ENCODE results near the gene S100A14.
"Not testable (repeated sequence)": the region's sequence is repeated elsewhere in the genome, so short reads cannot be mapped to it uniquely, and the experiment has no call there.

Gene S100A14

DNA sequence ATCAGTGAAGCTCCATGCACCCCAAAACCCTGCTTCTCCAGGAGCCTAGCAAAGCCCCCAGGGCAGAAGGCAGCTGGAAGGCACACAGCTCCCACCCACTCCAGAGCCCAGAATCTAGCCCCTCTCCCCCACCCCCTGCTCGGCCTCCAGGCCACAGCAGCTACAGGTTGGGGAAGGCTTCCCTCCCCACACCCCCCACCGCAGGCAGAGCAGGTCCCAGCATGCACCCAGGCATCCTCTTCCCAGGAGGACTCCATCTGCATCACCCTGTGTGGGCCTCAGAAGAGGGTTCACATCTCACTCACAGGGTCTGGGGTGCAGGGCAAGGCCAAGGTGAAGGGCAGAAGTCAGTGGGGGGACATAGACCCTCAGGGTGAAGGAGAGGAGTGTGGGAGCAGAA is 719 bp downstream of the S100A14 start:
- DNase-seq (ENCODE audit: low spot score) = no peak

DNA sequence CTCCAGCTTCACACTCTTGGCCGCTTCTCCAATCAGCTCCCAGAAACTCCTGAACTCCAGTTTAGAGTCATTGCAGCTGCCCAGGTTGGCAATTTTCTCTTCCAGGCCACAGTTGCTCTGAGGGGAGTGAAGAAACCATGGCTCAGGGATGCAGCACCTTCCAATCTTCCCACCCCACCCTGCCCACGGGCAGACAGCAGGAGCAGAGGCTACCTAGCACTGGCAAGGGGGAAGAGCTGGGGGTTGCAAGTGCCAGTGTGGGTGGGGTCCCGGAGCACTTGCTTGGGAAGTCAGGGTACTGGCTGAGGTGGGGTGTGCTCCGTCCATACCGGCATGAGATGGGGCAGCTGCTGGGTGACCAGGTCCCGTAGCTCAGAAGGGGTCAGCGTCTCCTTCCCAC is 1.2 kb downstream of the S100A14 start:
- DNase-seq (ENCODE audit: low spot score) = no peak

DNA sequence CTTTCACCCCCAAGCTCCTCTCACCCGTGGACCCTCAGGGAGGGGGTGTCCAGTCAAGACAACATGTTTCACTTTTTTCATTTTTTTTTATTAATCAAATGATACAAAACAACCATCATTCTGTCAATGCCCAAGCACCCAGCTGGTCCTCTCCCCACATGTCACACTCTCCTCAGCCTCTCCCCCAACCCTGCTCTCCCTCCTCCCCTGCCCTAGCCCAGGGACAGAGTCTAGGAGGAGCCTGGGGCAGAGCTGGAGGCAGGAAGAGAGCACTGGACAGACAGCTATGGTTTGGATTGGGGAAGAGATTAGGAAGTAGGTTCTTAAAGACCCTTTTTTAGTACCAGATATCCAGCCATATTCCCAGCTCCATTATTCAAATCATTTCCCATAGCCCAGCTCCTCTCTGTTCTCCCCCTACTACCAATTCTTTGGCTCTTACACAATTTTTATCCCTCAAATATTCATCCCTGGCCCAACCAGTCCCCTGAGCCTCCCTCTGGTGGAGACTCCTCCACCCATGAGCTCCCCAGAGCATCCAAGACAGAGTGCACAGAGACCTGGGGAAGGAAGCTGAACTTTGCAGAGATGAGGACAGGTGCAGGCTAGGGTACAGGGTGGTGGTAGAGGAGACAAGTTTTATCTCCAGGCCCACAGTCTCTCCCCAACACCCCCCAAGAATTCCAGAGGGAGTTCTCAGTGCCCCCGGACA is 1.8 kb downstream of the S100A14 start:
- no peak for DNase-seq (ENCODE audit: low spot score)

DNA sequence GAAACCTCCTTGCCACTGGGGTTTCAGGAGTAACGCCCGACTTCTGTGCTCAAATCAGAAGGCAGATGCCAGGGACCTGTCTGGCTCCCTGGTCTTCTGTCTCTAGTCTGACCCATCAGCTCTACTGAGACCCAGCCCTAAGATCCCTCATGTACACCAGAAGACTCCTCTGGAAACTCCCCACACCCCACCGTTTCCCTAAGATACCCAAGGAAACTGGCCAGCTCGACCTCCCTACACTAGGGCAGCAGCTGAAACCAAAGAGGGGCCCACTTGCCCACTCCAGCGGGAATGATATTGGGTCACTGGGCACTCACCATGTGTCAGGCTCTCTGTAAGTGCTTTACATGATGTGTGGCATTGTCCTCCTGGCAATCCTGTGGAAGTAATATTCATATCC is 2.7 kb downstream of the S100A14 start:
- DNase-seq (ENCODE audit: low spot score) = no peak

DNA sequence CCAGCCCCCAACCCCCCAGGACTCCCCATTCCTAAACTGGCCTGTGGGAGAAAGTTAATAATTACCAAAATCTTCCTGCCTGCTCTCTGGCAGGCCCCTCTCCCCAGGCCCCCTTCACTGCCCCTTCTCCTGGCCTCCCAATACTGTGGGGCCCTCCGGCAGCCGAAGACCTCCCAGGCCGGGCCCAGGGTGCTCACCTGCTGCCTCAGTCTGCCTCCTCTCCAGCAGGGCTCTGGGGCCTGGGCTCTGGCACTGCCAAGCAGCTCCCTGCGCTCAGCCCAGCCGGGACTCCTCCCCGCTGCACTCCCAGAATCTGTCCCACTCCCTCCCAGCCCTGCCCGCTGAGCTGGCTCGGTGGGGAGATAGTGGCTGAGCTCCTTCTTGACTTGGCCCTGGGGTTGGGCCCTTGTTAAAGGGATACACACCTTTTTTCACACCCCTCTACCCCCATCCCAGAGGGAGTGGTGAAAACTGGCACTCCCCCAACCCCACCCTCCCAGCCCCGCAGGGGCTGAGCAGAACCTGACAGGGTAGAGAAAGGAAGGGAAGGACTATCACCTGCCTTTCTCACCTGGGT is 3.3 kb downstream of the S100A14 start, which contains the start of gene S100A16:
TSS of gene S100A16 (minus strand) at position 383 of the 577 bp plus-strand sequence. CDS start 4,986 bp downstream, outside the sequence.
- DNase-seq (ENCODE audit: low spot score) = no peak

DNA sequence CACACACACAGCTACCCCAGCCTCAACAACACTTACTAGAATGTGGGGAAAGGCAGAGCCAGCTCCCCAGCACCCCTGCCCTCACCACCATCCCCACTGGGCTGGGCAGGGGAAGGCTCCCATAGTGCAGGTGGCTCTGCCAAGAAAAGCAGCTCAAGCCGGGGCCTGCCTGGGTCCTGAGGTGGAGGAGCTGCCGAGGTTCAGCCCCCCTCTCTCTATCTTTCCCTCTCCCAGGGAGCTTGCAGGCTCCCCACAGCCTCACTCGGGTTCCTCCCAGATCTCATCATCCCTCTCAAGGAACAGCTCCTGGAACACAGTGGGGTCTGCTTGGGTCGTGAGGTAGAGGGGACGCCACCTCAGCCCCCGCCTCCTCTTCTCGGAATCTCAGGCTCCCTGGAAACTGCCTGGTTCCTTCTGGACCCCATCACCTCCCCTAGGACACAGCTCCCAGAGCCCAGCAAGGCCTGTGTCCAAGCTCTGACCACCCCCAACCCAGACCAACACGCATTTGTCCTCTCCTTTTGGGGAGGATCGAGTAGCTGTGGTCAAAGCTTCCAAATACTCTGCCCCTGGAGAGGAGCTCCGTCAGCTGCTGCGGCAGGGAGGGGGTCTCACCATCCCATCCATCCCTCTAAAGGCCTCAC is 3.9 kb downstream of the S100A14 start:
- no peak for DNase-seq (ENCODE audit: low spot score)

DNA sequence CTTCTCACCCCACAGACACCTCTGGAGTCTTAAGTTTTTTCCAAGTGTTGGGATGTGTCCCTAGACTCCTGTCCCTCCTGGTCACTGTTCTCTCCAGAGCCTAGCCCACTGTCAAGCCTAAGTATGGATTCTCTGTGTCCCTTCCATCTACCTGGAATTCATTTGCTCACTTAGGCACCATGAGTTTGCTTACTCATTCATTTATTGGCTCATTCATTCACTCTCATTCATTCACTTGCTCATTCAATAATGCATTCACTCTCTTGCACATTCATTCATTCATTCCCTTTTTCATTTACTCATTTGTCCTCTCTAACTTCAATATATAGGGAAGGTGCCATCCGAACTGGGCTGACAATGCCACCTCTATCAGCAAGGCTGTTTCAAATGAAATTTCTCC is 4.8 kb downstream of the S100A14 start:
- no peak for DNase-seq (ENCODE audit: low spot score)

DNA sequence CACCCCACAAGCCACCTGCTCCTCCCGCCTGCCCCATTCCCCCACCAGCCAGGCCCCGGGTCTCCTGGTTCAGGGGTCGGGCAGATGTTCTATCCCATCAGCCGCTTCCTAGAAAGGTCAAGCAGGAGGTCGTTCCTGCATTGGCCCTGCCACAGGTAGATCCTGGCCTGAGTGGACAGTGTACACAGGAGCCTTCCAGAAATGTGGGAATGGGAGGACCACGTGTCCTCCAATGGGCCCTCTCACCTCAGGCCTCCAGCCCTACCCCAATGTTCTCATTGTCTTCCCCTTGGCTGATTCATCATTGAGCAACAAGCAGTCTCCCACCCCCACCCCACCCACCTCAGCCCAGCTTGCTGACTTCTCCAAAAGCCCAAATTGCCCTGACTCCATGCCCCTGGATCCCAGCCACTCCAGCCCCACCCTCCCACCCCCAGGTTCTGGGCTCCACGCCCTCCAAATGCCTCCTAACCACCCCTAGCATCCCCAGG is 5.3 kb downstream of the S100A14 start:
- no peak for DNase-seq (ENCODE audit: low spot score)

DNA sequence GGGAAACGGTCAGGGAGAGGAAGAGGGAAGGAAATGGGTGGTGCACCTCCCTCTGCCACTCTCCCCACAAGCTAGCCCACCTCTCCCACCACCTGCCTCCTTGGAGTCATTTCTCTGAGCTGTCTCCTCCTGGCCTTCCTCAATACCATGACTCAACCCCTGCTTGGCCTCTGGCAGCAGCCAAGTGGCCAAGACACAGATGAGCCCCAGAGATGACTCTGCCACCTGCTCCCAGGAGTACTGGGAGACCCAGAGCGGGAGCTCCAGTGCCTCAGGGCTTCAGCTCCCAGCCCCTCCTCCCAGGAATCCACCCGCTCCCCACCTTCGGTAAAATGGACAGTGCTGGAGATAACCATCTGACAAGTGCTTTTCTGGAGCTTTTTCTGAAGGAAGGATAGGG is 5.8 kb downstream of the S100A14 start:
- no peak for DNase-seq (ENCODE audit: low spot score)

DNA sequence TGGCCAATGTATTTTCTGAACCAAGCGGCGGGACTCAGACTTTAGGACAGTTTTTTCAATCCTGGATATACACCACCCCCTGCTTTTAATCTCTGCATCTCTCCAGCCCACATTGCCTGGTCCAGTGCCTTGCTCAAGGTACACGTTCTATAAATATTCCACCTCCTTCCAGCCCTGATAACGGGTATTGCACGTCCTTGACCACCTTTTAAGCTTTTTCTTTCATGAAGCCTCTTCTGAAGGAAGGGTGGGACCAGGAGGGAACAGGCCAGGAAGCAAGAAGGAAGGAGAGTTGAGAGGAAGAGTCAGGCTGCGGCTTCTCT is 6.6 kb downstream of the S100A14 start:
- DNase-seq (ENCODE audit: low spot score) = no peak

DNA sequence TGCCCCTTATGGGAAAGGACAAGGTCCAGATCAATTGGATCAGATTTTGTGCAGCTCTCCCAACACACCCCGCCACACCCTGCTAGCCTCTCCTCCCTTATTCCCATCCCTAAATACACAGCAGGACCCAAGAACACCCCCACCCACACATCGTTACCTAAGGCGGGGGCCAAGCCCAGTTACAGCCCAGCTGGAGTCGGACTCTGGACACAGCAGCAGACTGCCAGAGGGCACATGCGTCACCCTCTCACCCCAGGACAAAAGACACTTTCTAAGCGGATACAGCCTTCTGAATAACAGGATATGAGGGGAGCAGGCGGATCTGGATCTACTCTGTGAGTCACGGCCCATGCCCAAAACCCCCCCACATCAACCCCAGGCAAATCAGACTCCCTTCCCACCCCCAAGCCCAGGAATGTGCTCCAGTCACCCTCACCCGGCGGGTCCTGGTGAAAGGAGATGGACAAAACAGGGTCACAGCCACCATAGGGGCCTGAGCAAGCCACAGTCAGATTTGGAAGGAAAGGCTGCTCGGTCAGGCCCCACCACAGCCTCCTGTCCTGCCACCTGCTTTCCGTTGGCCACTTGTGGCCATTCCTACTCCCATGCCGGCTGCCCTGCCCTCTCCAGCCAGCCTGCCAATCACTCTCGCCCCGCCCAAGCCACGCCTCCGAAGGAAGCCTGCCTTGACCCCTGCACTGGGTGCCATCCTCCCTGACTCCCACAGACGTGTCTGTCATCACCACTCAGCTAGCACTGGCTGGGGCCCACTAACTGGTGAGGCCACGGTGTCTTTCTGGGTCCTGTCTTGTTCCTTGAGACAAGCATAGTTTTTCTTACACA is 7.2 kb downstream of the S100A14 start:
- peak; percentile 85 for DNase-seq (ENCODE audit: low spot score)

DNA sequence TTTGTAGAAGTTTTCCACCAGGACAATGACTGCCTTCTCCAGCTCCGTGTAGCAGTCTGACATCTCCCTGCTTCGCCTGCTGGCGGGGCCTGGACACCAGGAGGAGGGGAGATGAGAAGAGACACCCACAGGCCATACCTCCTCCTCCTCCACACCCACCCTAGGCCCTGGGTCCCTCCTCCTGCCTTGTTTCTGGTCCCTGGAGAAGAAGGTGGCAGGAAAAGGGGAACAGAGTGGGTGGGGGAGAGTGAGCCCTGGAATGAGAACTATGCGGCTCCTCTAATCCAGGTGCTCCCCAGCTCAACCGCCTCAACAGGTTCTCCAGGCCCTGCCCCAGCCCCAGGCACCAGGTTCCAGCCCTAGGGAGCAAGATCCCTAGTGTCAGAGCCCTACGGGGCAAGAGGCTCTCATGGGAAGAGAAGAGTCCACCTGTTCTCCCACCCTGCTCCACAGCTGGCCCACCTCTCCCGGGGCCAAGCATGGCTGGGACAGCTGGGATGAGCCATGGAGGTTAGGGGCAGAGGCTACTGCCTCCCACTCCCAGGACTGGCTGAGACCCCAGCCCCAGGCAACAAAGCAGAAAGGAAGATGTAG is 7.9 kb downstream of the S100A14 start:
- no peak for DNase-seq (ENCODE audit: low spot score)

DNA sequence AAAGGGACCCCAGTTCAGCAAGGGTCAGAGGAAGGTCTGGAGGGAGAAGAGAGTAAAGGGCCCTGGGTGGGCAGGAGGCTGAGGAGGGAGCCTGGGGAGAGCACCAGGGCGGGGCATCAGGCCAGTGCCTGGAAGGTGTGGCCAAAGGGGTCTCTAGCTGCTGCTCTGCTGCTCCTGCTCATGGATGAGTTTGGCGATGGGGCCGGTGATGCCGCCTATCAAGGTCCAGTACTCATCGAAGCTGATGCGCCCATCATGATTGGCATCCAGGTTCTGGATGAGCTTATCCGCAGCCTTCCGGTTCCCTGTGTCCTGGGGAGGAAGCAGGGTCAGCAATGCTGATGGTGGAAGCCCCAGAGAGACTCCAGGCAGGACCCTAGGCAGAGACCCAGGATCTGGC is 8.7 kb downstream of the S100A14 start:
- no peak for DNase-seq (ENCODE audit: low spot score)

DNA sequence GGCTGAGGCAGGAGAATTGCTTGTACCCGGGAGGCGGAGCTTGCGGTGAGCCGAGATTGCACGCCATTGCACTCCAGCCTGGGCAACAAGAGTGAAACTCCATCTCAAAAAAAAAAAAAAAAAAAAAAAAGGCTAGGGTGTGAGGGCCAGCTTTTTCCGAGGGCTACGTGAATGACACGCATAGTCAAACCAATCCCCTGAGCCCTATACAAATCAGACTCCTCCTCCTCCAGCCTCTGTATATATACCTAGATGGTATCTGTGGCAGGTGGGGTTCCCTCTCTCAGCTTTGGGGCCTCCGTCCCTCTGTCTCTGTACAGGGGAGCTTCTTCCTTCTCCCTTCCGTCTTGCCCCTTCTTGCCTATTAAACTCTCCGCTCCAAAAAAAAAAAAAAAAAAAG is 9.9 kb downstream of the S100A14 start:
- DNase-seq (ENCODE audit: low spot score) = no peak

DNA sequence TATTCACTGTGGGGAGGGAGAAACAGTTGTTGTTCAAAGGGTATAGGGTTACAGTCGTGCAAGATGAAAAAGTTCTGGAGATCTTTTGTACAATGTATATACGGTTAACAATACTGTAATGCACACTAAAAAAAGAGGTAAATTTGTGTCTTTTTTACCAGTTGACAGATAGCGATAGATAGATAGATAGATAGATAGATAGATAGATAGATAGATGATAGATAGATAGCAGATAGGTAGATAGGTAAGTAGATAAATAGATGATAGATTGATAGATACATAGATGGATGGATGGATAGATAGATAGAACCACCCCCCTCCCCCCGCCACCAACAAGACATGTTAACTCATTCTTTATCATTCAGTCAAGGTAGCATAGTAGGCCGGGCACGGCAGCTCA is 13.4 kb downstream of the S100A14 start:
- DNase-seq (ENCODE audit: low spot score) = no peak

DNA sequence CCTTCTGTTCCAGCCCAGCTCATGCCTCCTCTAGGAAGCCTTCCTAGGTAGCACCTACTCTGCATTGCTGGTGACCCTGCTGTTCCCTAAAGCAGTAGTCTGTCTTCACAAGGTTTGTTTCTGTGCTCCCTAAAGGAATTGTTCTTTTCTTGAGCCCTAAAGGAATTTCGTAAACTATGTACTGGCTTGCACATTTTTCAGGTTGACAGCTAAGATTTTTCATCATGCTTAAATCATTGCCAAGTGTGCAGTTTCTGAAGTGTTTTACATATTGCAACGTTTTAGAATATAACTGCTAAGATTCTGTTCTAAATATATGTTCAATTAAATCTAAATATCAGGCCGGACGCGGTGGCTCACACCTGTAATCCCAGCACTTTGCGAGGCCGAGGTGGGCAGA is 16.3 kb downstream of the S100A14 start:
- DNase-seq (ENCODE audit: low spot score) = no peak

DNA sequence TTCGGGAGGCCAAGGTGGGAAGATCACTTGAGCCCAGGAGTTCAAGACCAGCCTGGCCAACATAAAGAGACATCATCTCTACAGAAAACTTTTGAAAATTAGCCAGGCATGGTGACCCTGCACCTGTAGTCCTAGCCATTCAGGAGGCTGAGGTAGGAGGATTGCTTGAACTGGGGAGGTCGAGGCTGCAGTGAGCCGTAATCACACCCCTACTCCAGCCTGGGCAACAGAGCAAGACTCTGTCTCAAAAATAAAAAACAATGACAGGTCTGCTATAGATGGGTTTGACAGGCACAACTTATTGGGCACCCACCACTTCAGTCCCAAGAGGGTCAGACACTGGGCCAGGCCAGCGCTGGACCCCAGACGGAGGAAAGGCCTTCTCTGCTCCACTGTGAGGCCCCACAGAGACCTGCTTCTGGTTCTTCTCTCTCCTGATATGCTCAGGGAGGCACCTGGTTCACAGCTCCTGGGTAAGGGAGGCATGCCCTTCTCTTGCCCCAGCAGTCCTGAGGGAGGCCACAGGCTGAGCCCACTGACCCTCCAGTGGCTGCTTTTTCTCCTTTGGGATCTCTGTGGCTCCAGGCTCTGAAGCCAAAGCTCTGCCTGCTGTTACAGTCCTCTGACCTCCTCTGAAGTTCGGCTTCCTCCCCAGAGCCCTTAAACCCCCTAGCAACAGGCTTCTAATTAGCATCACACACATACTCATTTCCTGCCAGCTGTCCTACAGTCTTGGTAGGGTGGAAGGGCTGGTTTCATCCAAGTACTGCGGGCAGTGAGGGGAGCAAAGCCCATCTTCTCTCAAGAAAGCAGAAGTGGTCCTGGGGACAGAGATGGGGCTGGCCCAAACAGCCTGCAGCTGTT is 17.6 kb downstream of the S100A14 start:
- DNase-seq (ENCODE audit: low spot score) = no peak

DNA sequence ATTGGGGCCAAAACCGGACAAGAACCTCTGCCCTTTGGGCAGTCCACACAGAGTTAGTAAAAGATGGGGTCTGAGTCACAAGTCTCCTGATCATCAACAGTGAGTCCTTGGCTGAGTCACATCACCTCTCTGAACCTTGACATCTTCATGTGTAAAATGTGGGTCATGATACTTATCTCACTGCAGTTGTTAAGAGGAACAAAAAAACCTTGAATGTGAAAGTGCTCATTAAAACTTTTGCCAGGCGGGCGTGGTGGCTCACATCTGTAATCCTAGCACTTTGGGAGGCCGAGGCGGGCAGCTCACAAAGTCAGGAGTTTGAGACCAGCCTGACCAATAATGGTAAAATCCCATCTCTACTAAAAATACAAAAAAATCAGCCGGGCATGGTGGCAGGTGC is 18.9 kb downstream of the S100A14 start:
- no peak for DNase-seq (ENCODE audit: low spot score)

DNA sequence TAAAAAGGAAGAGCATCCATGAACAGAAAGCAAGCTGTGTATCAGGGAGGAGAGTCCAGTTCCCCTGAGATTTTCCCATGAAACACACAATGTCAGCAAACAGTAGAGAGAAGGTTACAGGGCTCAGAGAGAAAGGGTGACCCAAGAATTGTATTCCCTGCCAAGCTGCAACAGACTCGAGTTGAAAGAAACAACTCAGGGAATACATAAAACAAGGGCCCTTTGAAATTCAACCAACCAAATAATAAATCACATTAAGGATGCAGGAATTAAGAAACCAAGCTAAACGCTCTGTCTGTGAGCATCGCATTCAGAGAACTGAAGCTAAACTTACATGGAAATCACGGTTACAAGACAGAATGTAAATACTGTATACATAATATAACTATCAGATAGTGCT is 23.4 kb downstream of the S100A14 start:
- peak; percentile 65 for DNase-seq (ENCODE audit: low spot score)

DNA sequence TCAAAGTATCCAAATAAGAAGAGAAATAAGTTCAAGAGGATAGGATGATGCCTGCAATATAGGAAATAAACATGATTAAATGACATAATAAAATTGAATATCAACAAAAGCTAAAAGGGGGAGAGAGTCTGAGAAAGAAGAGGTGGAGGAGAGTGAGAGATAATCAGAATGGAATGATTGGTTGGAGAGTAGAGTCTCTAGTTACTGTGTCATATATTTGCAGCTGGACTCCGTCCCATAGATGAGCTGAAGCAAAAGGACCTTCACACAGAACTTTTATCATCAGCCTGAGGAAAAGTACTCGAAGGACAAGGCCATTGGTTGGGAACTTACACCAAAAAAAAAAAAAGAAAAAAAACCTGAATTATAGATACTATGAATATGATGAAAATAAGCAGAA is 27.6 kb downstream of the S100A14 start:
- DNase-seq (ENCODE audit: low spot score) = no peak

DNA sequence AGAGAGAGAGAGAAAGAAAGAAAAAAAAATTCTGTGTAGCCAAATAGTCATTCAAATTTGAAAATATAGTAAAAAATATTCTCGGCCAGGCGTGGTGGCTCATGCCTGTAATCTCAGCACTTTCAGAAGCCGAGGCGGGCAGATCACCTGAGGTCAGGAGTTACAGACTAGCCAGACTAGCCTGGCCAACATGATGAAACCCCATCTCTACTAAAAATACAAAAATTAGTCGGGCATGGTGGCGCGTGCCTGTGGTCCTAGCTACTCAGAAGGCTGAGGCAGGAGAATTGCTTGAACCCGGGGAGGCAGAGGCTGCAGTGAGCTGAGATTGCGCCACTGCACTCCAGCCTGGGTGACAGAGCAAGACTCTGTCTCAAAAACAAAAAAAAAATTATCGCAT is 28.1 kb downstream of the S100A14 start:
- not testable (repeated sequence) for DNase-seq (ENCODE audit: low spot score)
